ENCODE measurements around the gene GPR158.

GPR158 gene

GRCh38 chr10:25206693-25207414 is 32.1 kb downstream of the GPR158 start:
- no peak for DNase-seq (ENCODE audit: low read depth)

GRCh38 chr10:25209618-25210017 is 34.8 kb downstream of the GPR158 start:
- DNase-seq (ENCODE audit: low read depth) = no peak

- DNase-seq (ENCODE audit: low read depth) = no peak
Observed at GRCh38 chr10:25210265-25210664, 35.5 kb downstream of the GPR158 start.

GRCh38 chr10:25220156-25220555 is 45.4 kb downstream of the GPR158 start:
- DNase-seq (ENCODE audit: low read depth) = no peak

- no peak for DNase-seq (ENCODE audit: low read depth)
Observed at GRCh38 chr10:25222085-25222660, 47.4 kb downstream of the GPR158 start.

- no peak for DNase-seq (ENCODE audit: low read depth)
Observed at GRCh38 chr10:25226775-25227682, 52.2 kb downstream of the GPR158 start.

GRCh38 chr10:25231751-25232150 is 57.0 kb downstream of the GPR158 start:
- DNase-seq (ENCODE audit: low read depth) = no peak

GRCh38 chr10:25232204-25232603 is 57.4 kb downstream of the GPR158 start:
- DNase-seq (ENCODE audit: low read depth) = no peak

- DNase-seq (ENCODE audit: low read depth) = no peak
Observed at GRCh38 chr10:25245165-25245564, 70.4 kb downstream of the GPR158 start.

GRCh38 chr10:25257646-25258045 is 82.8 kb downstream of the GPR158 start:
- DNase-seq (ENCODE audit: low read depth) = no peak

GRCh38 chr10:25261110-25261509 is 86.3 kb downstream of the GPR158 start:
- no peak for DNase-seq (ENCODE audit: low read depth)

- no peak for DNase-seq (ENCODE audit: low read depth)
Observed at GRCh38 chr10:25261558-25261957, 86.8 kb downstream of the GPR158 start.

- DNase-seq (ENCODE audit: low read depth) = no peak
Observed at GRCh38 chr10:25263931-25264330, 89.1 kb downstream of the GPR158 start.

GRCh38 chr10:25278180-25278579 is 103.4 kb downstream of the GPR158 start:
- DNase-seq (ENCODE audit: low read depth) = no peak

GRCh38 chr10:25280076-25280475 is 105.3 kb downstream of the GPR158 start:
- DNase-seq (ENCODE audit: low read depth) = no peak

- DNase-seq (ENCODE audit: low read depth) = no peak
Observed at GRCh38 chr10:25280573-25280972, 105.8 kb downstream of the GPR158 start.

GRCh38 chr10:25285809-25286208 is 111.0 kb downstream of the GPR158 start:
- DNase-seq (ENCODE audit: low read depth) = no peak

- DNase-seq (ENCODE audit: low read depth) = no peak
Observed at GRCh38 chr10:25288181-25288580, 113.4 kb downstream of the GPR158 start.

GRCh38 chr10:25294032-25294926 is 119.5 kb downstream of the GPR158 start:
- no peak for DNase-seq (ENCODE audit: low read depth)

- no peak for DNase-seq (ENCODE audit: low read depth)
Observed at GRCh38 chr10:25296324-25296723, 121.5 kb downstream of the GPR158 start.

- DNase-seq (ENCODE audit: low read depth) = no peak
Observed at GRCh38 chr10:25297466-25297865, 122.7 kb downstream of the GPR158 start.

GRCh38 chr10:25300073-25300472 is 125.3 kb downstream of the GPR158 start:
- DNase-seq (ENCODE audit: low read depth) = no peak
